OCI-LY7 (cell line): ENCODE measurements around the gene ZNF30.

Source experiments
- EZH2phosphoT487 ChIP-seq: fragments of 200-600 bp; sonication (generic); IDR thresholded peaks from 2 replicates; pipeline ENCODE4 v1.6.1; 2018; ENCODE audit warnings: low read depth, borderline replicate concordance, mild to moderate bottlenecking, mixed run types, antibody characterized with exemption, low read length, moderate library complexity, mixed read lengths
- TF ChIP-seq, protein P1 (sequence below): fragments of 200-600 bp; sonication (generic); conservative IDR thresholded peaks from 2 replicates; pipeline ENCODE4 v1.5.1; 2014; ENCODE audit warnings: mild to moderate bottlenecking, antibody characterized with exemption, low read length, moderate library complexity, mixed read lengths

DNA sequence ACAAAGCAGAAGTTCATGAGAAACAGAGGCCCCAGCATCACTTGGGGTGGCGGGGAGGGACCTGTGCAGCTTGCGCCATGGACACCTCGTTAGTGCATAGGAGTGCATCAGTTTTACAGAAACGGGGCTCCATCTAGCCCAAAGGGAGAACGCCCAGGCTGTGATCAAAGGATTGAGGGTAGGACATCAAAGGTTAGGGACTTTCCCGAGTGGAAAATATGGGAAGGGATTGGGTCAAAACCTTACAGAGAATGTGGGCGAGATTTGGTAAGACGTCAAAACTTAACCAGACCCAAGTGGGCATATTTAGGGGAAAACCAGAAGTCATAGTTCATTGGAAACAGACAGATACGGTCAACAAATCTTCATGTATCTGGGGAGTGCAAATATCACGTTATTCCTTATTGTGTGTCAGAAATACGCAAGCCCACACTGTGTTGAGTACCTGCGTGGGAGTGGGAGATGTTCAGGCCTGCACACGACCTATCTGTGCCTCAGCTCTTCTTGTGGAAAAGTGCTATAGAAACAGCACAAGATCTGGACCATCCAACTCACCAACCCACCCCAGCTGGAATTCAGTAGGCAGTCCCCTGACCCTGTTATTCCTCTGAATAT is 64.0 kb downstream of the ZNF30 start:
- TF ChIP-seq, protein P1, sequence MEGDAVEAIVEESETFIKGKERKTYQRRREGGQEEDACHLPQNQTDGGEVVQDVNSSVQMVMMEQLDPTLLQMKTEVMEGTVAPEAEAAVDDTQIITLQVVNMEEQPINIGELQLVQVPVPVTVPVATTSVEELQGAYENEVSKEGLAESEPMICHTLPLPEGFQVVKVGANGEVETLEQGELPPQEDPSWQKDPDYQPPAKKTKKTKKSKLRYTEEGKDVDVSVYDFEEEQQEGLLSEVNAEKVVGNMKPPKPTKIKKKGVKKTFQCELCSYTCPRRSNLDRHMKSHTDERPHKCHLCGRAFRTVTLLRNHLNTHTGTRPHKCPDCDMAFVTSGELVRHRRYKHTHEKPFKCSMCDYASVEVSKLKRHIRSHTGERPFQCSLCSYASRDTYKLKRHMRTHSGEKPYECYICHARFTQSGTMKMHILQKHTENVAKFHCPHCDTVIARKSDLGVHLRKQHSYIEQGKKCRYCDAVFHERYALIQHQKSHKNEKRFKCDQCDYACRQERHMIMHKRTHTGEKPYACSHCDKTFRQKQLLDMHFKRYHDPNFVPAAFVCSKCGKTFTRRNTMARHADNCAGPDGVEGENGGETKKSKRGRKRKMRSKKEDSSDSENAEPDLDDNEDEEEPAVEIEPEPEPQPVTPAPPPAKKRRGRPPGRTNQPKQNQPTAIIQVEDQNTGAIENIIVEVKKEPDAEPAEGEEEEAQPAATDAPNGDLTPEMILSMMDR: no peak
- no peak for TF ChIP-seq EZH2phosphoT487
